Inflammatory macrophage treated with lipopolysaccharide for 4 hours (primary cell): ENCODE measurements around the gene SPART.

Experiments used
- DNase-seq: peaks from one replicate; pipeline ENCODE4 v3.0.0-alpha.2; 2020

SPART gene, protein sequence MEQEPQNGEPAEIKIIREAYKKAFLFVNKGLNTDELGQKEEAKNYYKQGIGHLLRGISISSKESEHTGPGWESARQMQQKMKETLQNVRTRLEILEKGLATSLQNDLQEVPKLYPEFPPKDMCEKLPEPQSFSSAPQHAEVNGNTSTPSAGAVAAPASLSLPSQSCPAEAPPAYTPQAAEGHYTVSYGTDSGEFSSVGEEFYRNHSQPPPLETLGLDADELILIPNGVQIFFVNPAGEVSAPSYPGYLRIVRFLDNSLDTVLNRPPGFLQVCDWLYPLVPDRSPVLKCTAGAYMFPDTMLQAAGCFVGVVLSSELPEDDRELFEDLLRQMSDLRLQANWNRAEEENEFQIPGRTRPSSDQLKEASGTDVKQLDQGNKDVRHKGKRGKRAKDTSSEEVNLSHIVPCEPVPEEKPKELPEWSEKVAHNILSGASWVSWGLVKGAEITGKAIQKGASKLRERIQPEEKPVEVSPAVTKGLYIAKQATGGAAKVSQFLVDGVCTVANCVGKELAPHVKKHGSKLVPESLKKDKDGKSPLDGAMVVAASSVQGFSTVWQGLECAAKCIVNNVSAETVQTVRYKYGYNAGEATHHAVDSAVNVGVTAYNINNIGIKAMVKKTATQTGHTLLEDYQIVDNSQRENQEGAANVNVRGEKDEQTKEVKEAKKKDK

DNA sequence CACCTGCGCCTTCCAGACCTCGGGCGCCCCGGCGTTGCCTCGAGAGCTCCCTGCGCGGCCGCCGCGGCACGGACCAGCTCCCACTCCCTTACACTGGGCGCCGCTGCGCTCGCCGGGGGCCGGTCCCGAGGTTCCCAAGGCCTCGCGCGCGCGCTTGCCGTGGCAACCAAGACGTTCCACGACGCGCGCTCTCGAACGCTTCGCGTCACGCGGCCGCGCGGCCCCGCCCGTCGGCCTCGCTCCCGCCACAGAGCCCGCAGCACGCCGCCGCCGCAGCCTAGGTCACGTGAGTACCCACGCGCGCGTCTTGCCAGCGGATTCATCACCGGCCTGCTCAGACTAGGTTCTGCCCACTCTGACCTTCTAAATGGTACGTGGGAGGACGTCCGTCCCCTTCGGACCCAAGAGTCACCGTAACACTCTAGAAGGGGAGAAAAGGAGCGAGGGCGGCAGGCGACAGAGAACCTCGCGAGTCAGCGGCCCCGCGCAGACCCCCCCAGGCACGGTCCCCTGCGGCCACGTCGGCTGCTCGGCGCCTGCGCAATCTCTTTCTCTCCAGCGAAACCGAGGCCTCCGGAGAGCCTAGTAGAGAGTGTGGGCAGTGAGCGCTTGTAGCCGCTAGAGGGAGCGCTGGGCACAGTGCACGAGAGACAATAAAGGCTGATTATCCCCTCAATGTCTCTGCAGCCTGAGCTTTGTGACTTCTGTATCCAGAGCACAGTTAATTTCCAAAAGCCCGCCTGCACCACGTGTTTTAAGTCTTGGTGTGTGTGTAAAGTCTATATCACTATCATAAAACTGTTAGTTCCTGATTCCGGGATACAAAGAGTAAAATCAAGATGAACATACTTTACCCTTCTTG is at the start of gene SPART:
Gene SPART (minus strand): TSS at position 173 of the 862 bp plus-strand sequence. CDS start 10,564 bp downstream, outside the sequence.
- peak; percentile 97 for DNase-seq

DNA sequence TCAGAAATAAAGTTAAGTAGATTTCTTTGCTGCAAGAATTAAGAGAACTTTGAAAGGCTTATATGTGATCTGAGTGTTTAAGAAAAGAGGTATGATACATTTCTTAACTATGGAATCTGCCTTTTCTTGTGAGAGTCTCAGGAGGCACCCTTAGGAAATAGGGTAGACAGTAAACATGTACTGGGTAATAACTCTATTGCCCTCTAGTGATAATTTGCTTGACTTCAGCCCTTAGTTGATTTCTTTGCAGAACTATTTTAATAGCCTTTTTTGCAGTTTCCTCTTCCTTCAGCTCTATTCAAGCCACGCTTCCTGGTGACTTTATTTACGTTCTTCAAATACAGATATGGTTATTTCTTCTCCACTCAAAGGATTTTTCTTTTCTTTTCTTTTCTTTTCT is 49.1 kb upstream of the SPART start:
- DNase-seq: peak; percentile 64

DNA sequence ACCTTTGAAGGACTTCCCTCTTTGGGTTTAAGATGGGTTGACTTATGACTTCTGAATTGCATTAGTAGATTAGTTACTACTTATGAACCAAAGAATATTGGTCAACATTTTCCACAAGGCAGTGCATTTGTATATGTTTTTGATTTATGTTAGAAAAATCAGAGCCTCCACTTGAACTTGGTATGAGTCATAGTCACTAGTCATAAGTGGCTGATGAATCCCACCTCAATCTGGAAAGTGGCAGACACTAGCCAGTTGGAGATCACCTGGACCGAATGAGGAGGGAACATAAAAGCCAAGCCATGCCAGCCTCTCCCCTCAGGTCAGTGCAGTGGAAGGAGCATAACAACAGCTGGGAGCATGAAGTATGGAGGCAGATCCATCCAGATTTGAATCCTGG is 39.3 kb upstream of the SPART start:
- DNase-seq: no peak

DNA sequence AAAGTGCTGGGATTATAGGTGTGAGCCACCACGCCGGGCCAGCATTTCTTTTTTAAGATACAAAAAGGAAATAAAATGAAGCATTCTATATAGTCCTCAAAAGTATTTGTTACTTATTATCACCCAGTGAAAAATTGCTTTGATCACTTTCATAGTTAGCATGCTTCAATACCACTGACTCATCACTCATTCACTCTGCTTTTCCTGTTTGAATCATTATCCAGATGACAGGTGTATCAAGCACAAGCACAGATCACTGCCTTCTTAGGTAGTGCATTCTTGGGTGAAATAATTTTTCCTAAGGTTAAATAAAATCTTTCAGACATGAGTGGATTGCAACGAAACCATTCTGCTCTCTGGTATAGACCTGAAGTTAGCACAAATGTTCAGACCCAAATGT is 35.8 kb upstream of the SPART start:
- DNase-seq: no peak

DNA sequence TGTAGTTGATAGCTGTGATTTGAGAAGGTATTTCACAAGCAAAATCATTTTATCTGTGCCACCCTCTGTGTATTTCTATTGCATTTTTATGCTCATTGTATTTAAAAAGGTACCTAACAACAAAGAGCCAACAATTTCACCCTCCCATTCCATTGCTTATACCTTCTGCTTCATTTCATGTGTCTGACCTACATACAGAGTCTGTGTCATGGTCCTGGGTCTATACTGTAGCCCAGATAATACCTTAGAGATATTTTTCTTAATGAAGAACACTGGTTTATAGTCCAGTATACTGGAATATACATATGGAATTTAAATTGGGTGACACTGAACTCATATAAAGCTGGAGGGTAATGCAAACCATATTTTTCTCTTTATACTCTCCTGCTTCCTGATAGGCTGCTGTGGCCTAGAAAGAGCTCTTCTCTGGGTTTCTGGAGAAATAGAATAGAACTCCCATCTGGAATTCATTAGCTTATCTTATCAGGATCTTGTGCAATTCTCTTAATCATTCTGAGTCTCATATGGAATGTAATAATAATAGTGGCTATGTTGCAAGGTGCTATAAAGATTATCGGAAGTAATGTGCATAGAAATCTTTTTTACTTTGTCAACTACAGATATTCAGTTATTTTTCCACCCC is 31.8 kb upstream of the SPART start:
- no peak for DNase-seq

DNA sequence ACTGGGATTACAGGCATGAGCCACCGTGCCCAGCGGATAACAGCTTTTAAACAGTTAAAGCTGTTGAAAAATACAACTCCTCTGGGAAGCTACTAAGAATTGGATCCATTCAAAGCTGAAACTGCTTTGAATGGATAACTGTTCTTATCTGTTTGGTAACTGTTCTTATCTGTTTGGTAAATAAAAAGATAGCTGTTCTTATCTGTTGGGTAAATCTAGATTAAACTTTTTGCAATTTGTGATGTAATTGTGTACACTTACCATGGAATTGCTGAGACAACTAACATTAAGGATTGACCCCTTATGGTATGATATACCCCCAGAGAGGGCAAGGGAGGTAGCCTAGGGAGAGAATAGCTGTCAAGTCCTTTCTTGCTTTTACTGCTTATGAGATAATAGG is 27.9 kb upstream of the SPART start:
- no peak for DNase-seq

DNA sequence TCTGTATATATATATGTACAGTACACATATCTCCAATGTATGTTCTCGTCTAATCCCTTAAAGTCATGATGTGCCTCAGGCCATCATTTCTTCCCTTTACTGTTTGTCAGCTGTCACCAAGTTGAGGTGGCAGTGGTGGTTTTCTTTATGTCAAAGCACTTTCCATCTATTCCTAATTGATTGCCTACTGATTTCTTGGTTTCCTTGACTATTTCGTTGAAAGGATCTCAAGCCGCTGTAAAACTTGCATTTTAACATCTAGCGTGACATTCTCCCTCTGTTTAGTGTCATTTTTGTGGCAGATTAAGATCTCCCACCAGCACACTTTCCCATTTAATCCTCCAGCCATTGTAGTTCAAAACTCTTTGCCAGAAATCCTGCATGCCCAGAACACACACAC is 25.0 kb upstream of the SPART start:
- DNase-seq: no peak

DNA sequence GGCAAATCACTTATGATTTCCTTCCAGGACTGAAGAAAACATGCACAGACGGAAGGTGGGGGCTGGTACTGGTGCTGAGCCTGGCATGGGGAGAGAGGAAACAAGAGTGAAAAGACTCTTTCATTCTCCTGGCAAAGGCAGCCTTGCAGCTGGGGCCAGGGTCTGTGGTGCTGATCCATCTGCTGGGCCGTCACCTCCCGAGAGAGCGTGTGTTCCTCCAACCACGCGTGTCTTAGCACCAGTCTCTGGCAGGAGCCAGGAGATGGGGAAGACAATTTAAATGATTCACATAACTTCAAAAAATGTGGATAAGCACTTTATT is 23.9 kb upstream of the SPART start:
- DNase-seq: no peak

DNA sequence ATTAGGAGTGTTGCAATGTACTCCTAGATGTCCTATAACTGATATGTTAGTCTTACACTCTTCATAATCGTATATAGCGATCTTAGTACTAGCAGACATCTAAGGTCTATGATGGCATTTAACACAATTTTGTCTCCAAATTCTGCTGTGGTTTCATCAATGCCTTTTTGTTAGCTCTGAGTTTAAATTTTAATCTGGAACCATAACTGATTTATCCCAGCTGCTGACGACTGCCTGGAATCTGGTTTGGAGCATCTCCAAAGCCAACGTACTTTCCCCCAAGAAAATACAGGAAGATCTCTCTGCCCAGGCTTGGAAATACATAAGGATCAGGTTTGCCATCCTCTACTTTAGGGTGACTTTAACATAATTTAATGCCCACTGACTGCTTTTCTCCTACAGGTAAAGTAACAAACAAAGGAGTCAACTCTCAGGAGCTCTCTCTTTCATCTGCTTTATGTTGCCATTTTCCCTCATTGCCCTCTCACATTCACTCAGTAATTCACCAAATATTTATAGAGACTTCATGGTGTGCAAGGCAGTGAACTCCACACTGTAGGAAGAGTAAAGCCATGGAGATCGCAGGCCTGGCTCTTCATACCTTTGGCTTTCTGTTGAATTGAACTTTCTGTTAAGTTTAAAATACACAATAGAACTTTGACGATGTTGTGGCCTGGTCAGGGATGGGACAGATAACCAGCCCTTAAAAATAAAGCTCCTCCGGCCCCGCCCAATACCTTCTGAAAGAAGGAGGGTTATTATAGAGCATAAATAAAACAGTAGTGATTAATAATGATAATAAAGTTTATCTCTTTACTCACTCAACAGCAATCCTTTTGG is 23.3 kb upstream of the SPART start:
- DNase-seq: no peak

DNA sequence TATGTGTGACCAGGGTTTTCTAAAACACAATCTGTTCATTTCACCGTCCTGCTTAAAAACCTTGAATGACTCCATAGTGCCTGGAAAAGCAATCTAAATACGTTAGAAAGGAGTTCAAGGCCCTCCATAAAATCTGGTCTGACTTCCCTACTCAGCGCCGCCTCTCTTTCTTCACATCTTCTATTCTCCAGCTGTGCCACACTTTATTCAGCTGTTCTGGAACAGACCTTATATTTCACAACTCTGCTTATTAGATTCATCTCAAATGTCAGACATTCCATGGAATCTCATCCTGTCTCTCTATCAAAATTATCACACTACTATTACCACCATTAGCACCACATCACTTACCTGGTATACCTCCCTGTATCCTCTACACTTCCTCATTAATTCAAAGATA is 19.8 kb upstream of the SPART start:
- no peak for DNase-seq

DNA sequence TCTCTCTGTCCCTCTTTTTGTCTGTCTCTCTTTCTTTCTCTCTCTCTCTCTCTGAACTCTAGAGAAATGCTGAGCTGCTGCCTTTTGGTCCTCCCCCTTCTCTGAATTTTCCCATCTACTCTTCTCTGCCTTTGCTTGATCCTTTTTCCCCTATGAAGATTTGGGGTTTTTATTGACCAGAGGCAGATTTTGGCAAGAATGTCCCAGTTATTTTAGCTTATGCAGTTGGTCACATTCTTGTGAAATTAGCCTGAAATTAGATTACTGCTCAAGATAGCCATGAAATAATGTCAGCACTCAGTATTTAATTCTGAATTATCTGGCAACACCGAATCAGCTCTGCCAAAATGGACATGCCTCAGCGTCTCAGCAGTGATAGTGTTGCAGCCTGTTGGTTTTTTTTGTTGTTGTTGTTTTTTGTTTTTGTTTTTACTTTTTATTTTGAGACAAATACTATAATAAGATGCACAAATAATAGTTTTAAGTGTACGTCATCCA is 17.2 kb upstream of the SPART start:
- no peak for DNase-seq

DNA sequence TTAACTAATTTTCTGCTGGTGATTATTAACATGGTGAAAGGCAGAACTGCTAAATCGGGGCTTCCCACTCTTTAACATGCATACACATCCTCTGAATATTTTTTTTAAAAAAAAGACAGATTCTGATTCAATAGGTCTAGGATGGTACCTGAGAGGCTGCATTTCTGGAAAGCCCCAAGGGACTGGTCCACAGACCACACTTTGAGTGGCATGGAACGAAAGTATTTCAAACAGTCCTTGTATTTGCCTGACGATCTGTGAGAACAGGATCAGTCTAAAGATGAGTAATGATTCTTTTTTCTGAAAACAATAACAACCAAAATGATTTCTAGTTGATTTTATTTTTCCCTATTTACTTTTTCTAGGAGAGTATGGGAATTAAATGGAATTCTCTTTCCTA is 16.7 kb upstream of the SPART start:
- no peak for DNase-seq

DNA sequence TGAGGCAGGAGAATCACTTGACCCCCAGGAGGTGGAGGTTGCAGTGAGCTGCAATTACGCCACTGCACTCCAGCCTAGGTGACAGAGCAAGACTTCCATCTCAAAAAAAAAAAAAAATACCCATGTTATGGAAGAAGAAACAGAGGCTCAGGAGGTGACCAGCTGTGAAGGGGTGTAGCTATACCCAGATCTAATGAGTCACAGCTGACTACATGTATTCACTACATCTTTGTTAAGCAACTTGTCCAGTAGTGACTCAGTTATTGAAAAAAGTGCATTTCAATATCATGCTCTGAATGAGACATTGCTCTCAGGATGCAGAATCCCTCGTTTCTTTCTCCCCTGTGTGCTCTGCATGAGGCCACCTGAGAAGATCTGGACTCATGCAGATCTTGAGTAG is 16.1 kb upstream of the SPART start:
- peak; percentile 61 for DNase-seq

DNA sequence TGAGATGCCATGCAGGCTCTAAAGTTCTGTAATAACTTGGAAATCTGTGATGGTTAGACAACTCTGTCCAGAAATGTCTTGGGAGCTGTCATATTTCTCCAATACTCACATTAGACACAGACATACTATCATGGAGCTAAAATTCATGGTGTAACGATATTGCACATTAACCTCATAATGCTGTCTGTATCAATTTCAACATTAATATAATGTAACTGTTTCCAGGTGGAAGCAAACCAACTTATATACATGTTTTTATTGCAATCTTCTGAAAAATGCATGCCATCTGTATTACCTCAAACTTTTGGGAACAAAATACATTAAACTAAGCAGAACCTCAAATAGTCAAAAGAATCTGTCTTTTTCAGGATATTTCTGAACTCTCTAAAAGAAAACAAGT is 14.7 kb upstream of the SPART start:
- DNase-seq: no peak

DNA sequence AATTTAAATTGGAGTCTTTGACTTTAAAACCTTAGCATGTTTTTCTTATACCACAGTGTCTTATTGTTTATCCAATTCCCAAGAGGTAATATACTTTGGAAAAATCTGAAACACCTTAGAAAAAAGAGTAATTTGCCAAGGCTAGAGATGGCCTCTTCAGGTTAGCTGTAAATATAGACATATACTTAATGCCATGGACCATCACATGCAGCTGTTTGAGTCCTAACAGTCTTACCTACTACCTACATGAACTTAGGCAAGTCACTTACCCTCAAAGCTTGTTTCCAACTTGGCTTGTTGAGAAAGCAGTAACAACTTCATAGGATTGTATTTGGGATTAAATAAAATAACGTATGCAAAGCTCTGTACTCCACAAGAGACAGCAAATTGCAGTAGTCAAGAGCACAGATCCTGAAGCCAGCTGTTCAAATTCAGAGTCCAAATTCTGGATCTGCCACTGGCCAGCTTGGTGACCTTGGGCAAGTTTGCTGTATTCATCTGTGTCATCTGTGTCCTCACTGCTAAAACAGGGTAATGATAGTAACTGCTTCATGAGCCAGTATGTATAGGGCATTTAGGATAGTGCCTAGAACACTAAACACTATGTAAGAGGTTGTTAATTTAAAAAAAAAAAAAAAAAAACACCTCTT is 13.2 kb upstream of the SPART start:
- DNase-seq: no peak

DNA sequence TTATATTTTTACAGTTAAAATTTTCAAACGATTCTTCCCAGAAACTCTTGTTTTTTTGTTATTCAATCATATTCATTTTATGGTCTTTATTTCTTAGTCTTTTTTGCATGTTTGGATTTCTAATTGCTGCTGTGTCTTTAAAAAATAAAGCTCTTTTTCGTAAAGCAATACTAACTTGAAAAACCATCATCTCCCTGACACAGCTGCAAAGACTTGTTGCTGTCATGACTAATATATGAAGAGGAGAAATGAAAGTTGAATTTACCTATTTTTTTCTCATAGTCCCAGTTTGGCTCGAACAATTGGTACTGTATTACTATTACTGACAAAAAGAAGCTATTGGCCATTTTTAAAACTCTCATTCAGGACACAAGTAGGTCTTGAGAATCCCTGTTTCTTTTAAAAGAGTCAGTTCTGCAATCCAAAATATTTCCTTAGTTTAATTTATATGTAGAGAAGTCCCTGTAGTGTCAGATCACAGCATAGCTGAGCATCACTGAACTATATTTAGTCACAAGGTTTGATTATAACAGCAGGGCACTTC is 12.1 kb upstream of the SPART start:
- DNase-seq: no peak

DNA sequence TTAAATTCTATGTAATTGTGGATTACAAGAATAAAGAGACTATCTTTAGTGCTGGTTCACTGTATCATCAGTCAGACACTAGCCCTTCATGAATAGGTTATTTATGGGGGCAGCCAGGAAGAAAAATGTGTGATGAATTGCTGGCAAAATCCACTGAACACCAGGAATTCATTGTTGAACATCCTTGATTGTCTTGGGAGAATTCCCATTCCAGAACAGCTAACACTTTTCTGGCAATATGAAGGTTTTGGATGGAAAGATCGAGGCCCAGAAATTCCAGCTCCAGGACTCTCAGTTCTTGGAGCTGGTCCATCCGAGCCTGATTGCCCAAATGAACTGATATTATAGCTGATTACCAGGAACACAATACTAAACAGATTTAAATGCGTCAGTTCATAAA is 11.5 kb upstream of the SPART start:
- DNase-seq: no peak

DNA sequence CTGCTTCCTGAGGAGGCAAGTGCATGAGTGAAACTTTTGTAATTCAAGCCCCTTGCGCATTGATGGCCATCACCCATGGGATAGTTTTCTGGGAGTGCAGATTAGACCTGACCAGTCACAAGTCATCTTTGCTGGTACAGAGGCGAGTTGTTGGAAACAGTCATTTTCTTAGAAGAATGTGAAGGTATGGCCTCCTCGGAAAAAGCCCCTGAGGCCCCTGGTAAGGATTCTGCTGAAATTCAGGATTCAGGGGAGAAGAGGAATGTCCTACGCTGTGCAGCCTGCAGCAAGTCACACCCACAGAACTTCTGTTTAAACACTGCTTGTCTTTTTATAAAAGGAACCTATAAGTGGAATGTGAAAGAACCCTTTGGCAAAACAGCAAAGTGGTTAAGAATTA is 11.0 kb upstream of the SPART start:
- DNase-seq: no peak

DNA sequence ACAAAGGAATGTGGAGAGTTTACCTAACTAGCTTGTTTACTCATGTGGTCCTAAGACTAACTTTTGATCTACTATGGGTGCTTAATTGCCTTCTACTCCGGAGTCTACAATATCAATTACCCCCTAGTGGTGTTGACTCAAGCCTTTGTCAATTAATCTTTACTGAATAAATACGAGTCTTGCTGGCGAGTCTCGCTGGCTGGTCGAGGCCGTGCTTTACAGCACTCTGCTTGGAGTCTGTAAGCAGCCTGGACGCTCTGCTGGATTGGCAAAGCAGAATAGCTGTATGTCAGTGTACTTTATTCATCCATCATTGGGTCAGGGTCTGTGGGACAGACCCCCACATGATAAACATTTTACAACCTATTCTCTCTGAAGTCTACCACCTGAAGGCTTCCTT is 9.9 kb upstream of the SPART start:
- no peak for DNase-seq

DNA sequence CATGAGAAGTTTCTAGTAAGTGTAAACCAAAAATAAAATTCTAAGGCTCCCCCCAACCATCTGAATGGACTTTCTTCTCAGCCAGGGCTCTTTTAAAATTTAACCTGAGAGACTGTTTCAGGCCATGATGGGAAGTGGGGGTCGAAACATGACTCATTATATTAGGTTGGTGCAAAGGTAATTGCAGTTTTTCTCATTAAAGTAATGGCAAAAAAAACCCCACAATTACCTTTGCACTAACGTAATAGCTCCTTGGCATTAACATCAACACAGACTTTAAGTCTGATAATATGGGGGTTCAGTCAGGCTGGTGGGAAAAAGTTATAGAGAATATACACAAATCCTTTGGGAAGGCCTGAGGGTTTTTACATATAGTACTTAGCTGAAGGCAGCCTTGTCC is 9.4 kb upstream of the SPART start:
- no peak for DNase-seq
